Measurements from ENCODE around the gene ESYT1. TPM values are rescaled to one million over a fixed set of nuclear protein-coding genes. Genes with fewer than 3 reads are reported as not detected.

ESYT1 gene
- total RNA-seq, 1 donor, result 304 TPM

DNA sequence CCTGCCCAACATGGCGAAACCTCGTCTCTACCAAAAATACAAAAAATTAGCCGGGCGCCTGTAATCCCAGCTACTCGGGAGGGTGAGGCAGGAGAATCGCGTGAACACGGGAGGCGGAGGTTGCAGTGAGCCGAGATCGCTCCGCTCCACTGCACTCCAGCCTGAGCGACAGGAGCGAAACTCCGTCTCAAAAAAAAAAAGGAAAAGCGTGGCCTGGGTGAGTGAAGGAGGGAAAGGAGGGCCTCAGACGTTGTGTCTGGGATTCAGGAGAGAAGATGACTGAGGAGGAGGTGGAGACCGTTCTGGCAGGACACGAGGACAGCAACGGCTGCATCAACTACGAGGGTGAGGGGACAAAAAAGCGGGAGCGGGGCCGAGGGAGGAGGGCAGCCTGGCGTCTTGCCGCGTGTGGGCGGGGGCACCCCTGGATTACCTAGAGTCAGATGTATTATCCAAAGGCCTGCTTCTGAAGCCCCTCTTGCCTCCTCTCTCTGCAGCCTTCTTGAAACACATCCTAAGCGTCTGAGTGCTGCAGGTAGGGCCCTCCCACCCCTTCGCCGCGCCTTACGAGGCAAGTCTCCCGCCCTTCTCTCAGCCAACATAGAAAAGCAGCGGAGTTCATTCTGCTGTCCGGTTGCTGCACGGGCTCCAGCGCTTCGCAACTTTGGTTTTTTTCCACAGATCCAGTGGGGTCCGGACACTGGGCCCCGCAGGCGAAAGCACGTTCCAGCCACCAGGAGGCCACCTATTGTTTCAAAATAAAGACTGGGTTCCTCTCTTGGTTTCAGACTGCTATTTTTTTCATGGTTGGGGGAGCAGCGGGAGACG, 29.3 kb downstream of the ESYT1 start:
- H4K20me1 ChIP-seq (ENCODE audit: insufficient read depth, low read length), result peaks cover 36% of the 10 kb centered on the region
- no peaks in the 10 kb centered on the region for H3K27me3 ChIP-seq (ENCODE audit: insufficient read depth, low read length)
- peak; percentile 95 for DNase-seq (ENCODE audit: insufficient read length, low spot score, missing footprints)
- H3K27ac ChIP-seq (ENCODE audit: low read depth, low read length), result peak overlapping the region; percentile 73
- peak overlapping the region; percentile 92 for H3K4me3 ChIP-seq (ENCODE audit: insufficient read depth, low read length)
- H3K4me2 ChIP-seq (ENCODE audit: insufficient read depth, low read length), result peak overlapping the region; percentile 99
- H3K4me1 ChIP-seq (ENCODE audit: insufficient read depth, low read length), result peaks cover 34% of the 10 kb centered on the region
- H2AFZ ChIP-seq (ENCODE audit: low read length), result peak overlapping the region; percentile 86
- TF ChIP-seq, protein P1, sequence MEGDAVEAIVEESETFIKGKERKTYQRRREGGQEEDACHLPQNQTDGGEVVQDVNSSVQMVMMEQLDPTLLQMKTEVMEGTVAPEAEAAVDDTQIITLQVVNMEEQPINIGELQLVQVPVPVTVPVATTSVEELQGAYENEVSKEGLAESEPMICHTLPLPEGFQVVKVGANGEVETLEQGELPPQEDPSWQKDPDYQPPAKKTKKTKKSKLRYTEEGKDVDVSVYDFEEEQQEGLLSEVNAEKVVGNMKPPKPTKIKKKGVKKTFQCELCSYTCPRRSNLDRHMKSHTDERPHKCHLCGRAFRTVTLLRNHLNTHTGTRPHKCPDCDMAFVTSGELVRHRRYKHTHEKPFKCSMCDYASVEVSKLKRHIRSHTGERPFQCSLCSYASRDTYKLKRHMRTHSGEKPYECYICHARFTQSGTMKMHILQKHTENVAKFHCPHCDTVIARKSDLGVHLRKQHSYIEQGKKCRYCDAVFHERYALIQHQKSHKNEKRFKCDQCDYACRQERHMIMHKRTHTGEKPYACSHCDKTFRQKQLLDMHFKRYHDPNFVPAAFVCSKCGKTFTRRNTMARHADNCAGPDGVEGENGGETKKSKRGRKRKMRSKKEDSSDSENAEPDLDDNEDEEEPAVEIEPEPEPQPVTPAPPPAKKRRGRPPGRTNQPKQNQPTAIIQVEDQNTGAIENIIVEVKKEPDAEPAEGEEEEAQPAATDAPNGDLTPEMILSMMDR (IDR thresholded peaks at IDR 0.05; ENCODE audit: extremely low read depth, low read depth, low read length), result peak; percentile 74
- peaks cover 44% of the 10 kb centered on the region for H3K36me3 ChIP-seq (ENCODE audit: insufficient read depth, low read length)
- H3K79me2 ChIP-seq (ENCODE audit: insufficient read depth, low read length), result peaks cover 54% of the 10 kb centered on the region
- H3K9me3 ChIP-seq (ENCODE audit: low read depth, low read length), result no peaks in the 10 kb centered on the region

DNA sequence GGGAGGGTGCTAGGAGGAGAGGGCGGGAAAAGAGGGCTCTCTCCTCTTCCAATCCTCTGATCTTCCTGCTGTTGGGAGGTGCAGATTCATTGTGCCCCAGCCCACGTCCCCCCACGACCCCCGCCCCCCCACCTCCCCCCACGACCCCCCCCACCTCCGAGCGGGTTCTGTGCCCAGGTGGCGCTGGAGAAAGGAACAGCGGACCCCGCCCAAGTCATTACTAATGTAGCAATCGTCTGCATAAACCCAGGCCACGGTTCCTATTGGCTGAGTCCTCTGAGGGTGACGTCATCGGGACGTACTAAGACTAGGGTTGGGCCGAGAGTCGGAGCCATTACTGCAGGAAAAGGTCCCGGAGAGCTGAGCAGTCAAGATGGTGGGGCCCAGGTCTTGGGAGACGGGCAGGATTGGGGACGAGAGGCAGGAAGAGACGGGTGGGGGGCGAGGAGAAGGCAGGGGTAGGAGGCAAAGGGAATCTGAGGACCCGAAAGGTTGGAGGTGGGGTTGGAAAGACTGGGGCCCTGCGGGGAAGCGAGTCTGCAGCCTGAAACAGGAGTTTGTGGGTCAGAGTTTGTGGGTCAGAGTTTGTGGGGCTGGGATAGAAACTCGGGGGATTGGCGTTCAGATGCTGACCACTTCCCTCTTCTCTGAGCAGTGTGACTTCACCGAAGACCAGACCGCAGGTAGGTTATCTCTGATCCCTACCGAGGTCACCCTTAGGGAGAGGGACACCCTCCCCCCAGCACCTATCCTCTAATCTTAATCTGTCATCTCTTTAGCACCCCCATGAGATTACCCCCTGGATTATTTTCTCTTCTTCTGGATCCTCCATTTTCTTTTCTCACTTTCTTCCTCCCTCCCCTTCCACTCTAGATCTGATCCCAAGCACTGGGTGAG, 30.2 kb downstream of the ESYT1 start, which contains the start of gene MYL6:
Gene MYL6, plus strand, starts transcription at position 331 of the 897 bp plus-strand sequence. Its CDS starts 43 bp downstream, at position 374.
- Histone ChIP-seq H3K79me2 (ENCODE audit: insufficient read depth, low read length) (peaks cover 46% of the 10 kb centered on the region), H3K4me3 (ENCODE audit: insufficient read depth, low read length) (peak within 1 kb of the TSS; percentile 92), H3K27me3 (ENCODE audit: insufficient read depth, low read length) (no peaks in the 10 kb centered on the region), H3K4me1 (ENCODE audit: insufficient read depth, low read length) (peaks cover 28% of the 10 kb centered on the region), H3K9me3 (ENCODE audit: low read depth, low read length) (no peaks in the 10 kb centered on the region), H3K4me2 (ENCODE audit: insufficient read depth, low read length) (peak within 1 kb of the TSS; percentile 99), H3K27ac (ENCODE audit: low read depth, low read length) (peak within 1 kb of the TSS; percentile 87), H3K36me3 (ENCODE audit: insufficient read depth, low read length) (peaks cover 53% of the 10 kb centered on the region), H4K20me1 (ENCODE audit: insufficient read depth, low read length) (peaks cover 42% of the 10 kb centered on the region), H2AFZ (ENCODE audit: low read length) (peak within 1 kb of the TSS; percentile 86)
- TF ChIP-seq, protein P1 (IDR thresholded peaks at IDR 0.05; ENCODE audit: extremely low read depth, low read depth, low read length), result no peak
- DNase-seq (ENCODE audit: insufficient read length, low spot score, missing footprints), result peak; percentile 97

DNA sequence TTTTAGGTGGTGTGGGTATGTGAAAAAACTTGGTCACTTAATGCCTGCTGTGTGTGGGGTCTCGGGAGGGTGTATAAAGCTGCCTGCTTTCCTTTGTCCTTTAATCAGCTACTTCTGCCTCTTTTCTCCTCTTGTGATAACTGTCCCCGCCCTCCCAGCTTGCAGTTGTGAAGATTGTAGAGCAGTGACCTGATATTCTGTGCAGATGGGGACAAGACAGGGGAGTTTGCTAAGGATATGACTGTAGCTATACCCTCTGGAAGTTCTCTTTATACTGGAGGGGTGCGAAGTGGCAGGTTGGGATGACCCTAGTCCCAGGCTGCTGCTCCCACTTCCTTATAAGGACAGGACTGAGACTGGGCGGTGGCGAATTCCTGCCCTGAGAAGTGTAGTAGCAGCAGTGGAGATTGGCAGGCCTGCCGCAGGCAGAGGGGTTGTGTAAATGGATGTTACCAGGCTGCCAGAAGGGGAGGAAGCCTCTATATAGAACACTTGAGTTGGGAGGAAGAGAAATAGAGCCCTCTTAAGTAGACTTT, 30.9 kb downstream of the ESYT1 start:
- peaks cover 40% of the 10 kb centered on the region for H3K79me2 ChIP-seq (ENCODE audit: insufficient read depth, low read length)
- H3K4me2 ChIP-seq (ENCODE audit: insufficient read depth, low read length), result peak overlapping the region; percentile 99
- peak; percentile 93 for DNase-seq (ENCODE audit: insufficient read length, low spot score, missing footprints)
- peak overlapping the region; percentile 87 for H3K27ac ChIP-seq (ENCODE audit: low read depth, low read length)
- peaks cover 44% of the 10 kb centered on the region for H4K20me1 ChIP-seq (ENCODE audit: insufficient read depth, low read length)
- TF ChIP-seq, protein P1 (IDR thresholded peaks at IDR 0.05; ENCODE audit: extremely low read depth, low read depth, low read length), result no peak
- peaks cover 25% of the 10 kb centered on the region for H3K4me1 ChIP-seq (ENCODE audit: insufficient read depth, low read length)
- H3K27me3 ChIP-seq (ENCODE audit: insufficient read depth, low read length), result no peaks in the 10 kb centered on the region
- no peak overlapping the region for H2AFZ ChIP-seq (ENCODE audit: low read length)
- peak overlapping the region; percentile 92 for H3K4me3 ChIP-seq (ENCODE audit: insufficient read depth, low read length)
- peaks cover 60% of the 10 kb centered on the region for H3K36me3 ChIP-seq (ENCODE audit: insufficient read depth, low read length)
- H3K9me3 ChIP-seq (ENCODE audit: low read depth, low read length), result no peaks in the 10 kb centered on the region
